ENCODE results near the gene TRIM47.

Gene TRIM47, protein sequence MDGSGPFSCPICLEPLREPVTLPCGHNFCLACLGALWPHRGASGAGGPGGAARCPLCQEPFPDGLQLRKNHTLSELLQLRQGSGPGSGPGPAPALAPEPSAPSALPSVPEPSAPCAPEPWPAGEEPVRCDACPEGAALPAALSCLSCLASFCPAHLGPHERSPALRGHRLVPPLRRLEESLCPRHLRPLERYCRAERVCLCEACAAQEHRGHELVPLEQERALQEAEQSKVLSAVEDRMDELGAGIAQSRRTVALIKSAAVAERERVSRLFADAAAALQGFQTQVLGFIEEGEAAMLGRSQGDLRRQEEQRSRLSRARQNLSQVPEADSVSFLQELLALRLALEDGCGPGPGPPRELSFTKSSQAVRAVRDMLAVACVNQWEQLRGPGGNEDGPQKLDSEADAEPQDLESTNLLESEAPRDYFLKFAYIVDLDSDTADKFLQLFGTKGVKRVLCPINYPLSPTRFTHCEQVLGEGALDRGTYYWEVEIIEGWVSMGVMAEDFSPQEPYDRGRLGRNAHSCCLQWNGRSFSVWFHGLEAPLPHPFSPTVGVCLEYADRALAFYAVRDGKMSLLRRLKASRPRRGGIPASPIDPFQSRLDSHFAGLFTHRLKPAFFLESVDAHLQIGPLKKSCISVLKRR

DNA sequence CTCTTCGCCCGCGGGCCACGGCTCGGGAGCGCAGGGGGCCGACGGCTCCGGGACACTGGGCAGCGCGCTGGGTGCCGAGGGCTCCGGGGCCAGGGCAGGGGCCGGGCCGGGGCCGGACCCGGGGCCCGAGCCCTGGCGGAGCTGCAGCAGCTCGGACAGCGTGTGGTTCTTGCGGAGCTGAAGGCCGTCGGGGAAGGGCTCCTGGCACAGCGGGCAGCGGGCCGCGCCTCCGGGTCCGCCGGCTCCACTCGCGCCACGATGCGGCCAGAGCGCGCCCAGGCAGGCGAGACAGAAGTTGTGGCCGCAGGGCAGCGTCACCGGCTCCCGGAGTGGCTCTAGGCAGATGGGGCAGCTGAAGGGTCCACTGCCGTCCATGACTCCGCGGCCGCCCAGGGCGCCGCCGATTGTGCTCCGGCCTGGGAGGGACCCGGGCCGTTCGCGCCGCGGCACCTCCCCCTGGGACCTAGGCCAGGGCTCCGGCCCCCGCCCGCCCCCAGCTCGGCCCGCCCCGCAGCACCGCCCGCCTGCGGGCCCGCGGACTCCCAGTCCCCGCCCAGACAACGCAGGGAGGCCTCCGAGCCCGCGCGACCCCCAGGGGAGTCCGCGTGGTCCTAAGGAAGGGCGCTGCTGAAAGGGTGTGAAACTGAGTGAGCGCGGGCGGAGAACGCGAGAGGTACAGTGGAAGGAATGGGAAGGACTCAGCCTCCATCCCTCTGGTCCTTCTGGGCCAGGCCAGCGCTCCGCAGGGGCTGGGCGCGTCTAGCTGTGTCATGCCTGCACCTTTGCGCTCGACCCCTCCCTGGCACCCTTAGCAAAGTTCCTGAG lies at the start of gene TRIM47:
Gene TRIM47 (minus strand): TSS at position 408 of the 825 bp plus-strand sequence. CDS start 33 bp downstream, at position 375.
- DNase-seq: peak in 1 of 2 donors; percentile 42

- DNase-seq: no peak
Observed at GRCh38 chr17:75927286-75927922, 49.0 kb upstream of the TRIM47 start.

DNA sequence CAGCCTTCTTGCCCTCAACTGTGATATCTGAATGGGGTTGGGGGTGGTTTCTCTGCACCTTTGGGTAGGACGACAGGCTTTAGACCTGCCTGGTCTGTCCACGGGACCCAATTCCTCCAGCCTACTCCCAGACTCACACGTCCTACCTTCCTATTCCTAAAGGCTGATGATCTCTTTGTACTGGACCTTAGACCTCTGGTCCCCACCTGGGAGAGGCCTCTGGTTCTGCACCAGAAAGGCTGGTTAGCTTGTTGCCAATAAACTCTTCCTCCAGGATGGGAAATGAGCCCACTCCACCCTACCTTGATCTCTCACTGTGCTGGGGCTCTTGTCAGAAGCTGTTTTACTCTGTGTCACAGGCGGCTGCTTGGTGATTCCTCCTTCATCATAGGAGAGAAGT lies 48.1 kb upstream of the TRIM47 start:
- no peak for DNase-seq

- no peak for DNase-seq
Observed at GRCh38 chr17:75925912-75926311, 47.5 kb upstream of the TRIM47 start.

- DNase-seq: no peak
Observed at GRCh38 chr17:75925103-75925502, 46.7 kb upstream of the TRIM47 start.

GRCh38 chr17:75922963-75923874 lies 44.8 kb upstream of the TRIM47 start:
- DNase-seq: no peak

- no peak for DNase-seq
Observed at GRCh38 chr17:75922173-75922961, 44.0 kb upstream of the TRIM47 start.

- DNase-seq: no peak
Observed at GRCh38 chr17:75921596-75921995, 43.2 kb upstream of the TRIM47 start.

GRCh38 chr17:75920045-75920560 lies 41.7 kb upstream of the TRIM47 start:
- no peak for DNase-seq

- no peak for DNase-seq
Observed at GRCh38 chr17:75919611-75920010, 41.2 kb upstream of the TRIM47 start.

- no peak for DNase-seq
Observed at GRCh38 chr17:75917917-75918445, 39.6 kb upstream of the TRIM47 start.

DNA sequence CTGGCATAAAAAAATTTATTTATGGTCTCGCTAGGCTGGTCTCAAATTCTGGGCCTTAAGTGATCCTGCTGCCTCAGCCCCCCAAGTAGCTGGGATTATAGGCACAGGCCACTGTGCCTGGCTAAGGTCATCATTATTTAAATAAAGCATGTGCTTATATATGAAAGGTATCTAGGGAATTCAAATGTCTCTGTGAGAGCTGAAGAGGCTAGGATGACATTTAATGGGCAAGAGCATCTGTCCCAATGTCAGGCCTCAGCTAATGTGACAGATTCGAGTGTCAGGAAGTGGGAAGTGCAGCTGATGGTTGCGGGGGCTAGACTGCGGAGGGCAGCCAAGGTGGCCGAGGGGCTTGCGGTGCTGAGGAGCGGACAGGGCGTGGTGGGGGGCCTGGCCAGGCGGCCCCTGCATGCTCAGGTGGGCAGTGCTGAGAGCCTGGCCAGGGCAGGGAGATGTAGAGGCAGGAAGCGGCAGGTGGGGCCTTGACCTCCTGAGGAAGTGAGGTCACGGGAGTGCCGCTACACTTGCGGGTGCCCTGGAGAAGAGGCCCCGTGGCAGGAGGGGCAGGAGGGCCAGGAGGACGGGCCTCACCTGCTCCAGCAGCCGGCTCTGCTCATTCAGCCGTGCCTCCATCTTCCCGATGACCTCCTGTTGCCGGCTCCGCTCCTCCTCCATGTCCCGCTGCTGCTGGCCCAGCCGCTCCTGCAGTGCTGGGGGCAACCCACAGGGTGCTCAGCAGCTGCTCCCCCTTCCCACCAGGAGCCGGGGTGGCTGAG lies 38.9 kb upstream of the TRIM47 start:
- DNase-seq: no peak

GRCh38 chr17:75915268-75915667 lies 36.9 kb upstream of the TRIM47 start:
- no peak for DNase-seq

GRCh38 chr17:75914643-75915267 lies 36.4 kb upstream of the TRIM47 start:
- DNase-seq: no peak

- DNase-seq: no peak
Observed at GRCh38 chr17:75913537-75914210, 35.3 kb upstream of the TRIM47 start.

DNA sequence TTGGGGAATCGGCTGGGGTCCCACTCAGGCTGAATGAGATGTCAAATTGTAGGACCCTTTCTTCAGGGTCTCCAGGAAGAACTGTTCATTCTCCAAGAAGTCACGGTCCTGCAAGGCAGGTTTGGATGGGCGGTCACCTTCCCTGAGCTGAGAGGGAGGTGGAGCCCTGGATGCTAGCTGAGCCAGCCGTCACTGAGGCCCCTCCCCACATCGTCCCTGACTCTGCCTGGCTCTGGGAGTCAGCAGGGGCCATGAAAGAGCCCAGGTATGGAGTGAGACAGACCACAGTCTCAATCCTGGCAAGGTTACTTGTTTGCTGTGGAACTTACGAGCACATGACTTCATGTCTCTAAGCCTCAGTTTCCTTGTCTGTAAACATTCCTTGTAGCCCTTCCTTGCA lies 32.3 kb upstream of the TRIM47 start:
- no peak for DNase-seq

DNA sequence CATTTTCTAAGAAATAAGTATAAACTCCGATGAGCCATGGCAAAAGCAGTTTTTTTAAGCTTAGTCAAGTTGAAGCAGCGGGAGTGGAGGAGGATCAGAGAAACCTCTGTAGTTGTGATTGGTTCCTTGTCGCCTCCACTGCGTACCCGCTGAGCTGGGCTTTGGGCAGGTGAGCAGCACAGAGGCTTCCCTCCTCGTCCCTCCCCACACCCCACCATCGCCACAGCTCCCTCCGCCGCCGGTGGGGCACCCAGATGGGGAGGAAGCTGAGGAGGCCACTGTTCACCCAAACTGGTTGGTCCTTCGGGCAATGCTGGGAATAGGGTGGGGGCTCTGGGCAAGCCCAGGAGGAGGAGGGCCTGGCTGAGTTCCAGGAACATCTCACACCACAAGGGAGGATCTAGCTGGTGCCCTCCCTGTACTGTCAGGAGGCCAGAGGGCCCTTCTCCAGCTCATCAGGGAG lies 31.5 kb upstream of the TRIM47 start:
- DNase-seq: no peak

GRCh38 chr17:75909051-75909811 lies 30.9 kb upstream of the TRIM47 start:
- DNase-seq: no peak
